Stimulated activated CD4-positive, alpha-beta T cell treated with anti-CD3 and anti-CD28 coated beads, Interleukin-12 subunit alpha, Interleukin-12 subunit beta, amount 100 ng/mL, for 48 hours (primary cell): ENCODE data around the gene RNF144A.
"Not testable (repeated sequence)": the region's sequence is repeated elsewhere in the genome, so short reads cannot be mapped to it uniquely, and the experiment has no call there.

Experiments
- DNase-seq, 3 donors: peaks; one replicate each; pipeline ENCODE4 v3.0.0-alpha.2; 2020; ENCODE audit warnings: low read depth in 2 of 3, low spot score in 1 of 3

Gene RNF144A, protein sequence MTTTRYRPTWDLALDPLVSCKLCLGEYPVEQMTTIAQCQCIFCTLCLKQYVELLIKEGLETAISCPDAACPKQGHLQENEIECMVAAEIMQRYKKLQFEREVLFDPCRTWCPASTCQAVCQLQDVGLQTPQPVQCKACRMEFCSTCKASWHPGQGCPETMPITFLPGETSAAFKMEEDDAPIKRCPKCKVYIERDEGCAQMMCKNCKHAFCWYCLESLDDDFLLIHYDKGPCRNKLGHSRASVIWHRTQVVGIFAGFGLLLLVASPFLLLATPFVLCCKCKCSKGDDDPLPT

DNA sequence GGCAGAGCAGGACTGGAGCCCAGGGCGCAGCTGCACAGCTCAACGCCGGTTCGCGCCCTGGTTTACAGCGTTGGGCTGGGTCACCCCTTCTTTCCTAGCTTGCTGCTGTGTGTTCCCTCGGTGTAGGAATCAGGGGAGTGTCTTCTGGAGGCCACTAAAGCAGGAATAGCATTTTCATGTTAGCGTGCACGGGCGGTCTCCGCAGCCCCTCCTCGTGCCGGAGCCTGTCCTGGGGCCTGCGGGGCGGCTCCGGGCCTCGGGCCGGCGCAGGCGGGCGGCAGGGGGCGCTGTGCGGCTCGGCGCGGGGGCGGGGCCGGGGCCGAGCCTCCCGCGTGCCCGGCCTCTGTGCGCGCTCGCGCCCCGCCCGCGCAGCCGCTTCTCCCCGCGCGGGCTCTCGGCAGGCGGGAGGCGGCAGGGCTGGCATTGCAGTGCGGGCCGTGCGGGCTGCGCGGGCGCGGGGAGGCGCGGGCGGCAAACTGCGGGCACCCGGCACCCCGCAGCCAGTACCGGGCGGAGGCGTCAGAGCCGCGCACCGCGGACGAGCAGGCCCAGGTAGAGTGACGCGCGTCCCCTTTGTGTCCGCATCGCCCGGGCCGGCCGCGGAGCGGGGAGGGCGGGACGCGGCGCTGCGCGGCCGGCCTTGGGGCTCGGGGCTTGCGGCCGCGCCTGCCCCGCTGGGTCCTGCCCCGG lies at the start of gene RNF144A:
RNF144A (plus strand) TSS at position 342 of the 690 bp plus-strand sequence. CDS start 79,515 bp downstream, outside the sequence.
- peak; percentile 40 to 72 (median 60) for DNase-seq

GRCh38 chr2:6872394-6872793 lies 44.8 kb upstream of the RNF144A start:
- no peak for DNase-seq

DNA sequence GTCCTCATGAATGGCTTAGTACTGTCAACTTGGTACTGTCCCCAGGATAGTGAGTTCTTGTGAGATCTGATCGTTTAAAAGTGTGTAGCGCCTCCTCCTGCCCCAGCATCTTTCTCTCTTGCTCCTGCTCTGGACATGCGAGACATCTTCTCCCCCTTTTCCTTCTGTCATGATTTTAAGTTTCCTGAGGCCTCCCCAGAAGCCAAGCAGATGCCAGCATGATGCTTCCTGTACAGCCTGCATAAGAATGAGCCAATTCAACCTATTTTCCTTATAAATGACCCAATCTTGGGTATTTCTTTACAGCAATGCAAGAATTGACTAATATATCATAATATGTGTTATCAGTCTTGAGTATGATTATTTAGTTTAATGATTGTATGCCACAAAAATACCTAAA lies 43.2 kb upstream of the RNF144A start:
- no peak for DNase-seq

GRCh38 chr2:6876309-6876708 lies 40.9 kb upstream of the RNF144A start:
- no peak for DNase-seq

GRCh38 chr2:6877402-6878304 lies 39.6 kb upstream of the RNF144A start, which contains the start of gene RSAD2:
Gene RSAD2 (plus strand): TSS chr2:6877777. CDS start chr2:6877801, 24 bp downstream.
- peak in 1 of 3 donors; percentile 38 for DNase-seq

DNA sequence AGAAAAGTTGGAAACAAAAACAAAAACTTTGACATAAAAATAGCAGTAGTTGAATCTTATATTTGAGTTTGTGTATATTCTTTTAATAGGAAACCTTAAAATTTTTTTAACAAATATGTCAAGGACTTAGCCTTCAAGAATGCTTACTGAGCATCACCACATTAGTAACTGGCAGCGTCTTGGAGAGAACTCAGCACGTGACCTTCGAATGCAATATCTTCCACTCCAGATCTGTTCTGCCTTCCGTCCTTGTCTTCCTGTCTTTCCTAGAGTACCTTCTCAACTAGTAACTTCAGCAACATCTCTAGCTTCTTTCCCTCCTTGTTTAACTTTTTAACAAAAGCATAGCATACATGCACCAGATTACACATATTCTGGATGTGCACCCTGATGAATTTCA lies 38.7 kb upstream of the RNF144A start:
- DNase-seq = no peak

DNA sequence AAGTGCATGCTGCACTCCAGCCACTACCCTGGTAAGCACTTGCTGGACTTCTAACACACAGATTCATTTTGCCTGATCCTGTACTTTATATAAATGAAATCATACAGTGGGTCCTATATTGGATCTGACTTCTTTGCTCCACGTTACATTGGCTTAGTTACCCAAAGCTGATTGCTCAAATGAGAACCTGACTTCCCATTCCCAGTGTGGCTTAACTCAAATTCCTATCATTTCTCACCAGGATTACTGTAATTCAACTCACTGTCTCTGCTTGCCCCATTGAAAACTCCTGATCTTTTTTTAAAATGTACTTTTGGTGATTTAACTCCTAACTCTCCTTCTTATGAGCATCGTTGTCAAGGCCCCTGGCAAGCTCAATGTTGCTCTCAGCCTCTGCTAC lies 38.2 kb upstream of the RNF144A start:
- DNase-seq = no peak

DNA sequence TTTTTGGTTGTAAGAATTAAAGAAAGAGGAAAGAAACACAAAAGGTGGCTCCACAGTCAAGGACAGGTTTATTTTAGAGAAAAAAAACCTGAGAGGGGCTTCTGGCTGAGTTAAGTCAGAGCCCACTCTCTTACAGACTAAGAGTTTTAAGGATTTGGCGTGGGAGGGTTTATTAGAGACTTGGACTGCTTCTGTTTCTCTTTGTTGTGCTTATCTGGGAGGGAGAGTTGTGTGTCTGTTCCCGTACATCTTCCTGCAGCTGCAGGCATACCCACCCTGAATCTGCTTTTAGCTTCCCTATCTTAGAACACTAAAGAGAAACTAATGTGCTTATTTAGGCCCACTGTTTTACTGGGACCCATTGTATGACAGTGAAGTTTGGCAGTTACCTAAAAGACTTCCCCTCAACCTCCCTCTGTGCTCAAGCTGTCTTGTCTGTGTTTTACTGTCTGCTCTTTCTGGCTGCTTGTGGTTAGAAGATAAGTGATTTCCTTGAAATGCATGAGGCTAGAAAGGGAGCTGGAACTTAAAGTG lies 36.9 kb upstream of the RNF144A start:
- DNase-seq = no peak

- no peak for DNase-seq
Observed at GRCh38 chr2:6881046-6881445, 36.2 kb upstream of the RNF144A start.

GRCh38 chr2:6881516-6881915 lies 35.7 kb upstream of the RNF144A start:
- DNase-seq = no peak

DNA sequence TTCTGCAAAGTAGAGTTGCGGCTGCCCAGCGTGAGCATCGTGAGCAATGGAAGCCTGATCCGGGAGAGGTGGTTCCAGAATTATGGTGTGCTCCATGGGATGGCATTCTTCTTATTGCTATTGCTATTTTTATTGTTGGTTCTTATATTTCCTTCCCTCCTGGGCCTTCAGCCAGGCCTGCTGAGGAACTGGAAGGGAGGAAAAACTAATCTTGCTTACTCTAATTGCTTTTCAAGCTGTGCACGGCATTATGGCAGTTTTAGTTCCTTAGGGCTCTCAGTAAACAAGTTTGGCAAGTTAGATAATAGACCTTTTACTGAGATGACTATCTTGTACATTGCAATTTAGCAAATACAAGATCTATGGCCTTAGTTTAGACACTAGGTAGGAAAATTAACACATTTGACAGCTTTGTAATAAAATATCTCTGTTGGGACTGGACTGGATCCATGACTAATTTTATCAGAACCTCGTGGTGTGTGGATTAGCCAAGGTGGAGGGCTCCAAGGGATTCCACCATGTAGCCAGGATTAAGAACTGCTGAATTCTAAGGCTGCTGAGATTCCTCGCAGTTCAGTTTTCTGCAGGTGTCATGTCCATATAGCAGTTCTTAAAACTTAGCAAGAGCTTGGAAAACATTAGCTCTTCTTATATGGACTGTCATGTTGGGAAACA lies 33.6 kb upstream of the RNF144A start:
- DNase-seq = no peak

- no peak for DNase-seq
Observed at GRCh38 chr2:6885551-6885950, 31.7 kb upstream of the RNF144A start.

DNA sequence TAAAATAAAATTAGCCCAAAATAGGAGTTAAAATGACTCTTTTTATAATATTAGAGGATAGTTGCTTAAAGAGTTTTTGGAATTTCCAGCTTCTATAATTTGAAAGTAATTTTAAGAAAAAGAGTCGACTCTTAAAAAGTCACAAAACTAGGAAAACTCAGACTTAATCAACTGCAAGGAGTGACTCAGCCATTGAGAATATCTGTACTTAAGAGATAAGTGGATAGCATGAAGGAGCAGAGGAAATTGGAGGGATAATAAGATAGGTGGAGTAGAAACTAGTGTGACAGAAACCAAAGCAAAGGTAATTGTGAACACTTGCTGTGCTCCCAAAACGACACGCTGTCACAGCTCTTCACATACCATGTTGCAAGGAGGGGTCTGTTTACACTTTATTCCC lies 31.2 kb upstream of the RNF144A start:
- no peak for DNase-seq

DNA sequence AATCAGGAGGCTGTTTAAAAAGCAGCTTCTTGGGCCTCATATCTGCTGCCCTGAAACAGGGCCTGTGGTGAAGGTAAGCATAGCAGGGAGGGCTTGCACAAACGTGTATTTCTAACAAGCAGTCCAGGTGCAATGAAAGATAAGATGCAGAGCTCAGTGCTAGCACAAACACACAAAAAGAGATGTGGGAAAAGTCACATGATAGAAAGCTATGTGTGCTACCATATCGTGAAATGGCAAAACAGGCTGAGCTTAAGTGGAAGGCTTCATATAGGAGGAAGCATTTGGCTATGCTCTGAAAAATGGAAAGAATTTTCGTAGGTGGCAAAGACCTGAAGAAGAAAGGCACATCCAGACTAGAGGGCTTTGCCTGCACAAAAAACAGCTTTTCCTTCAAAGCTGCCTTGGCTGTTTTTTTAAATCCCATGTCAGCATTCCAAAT lies 29.4 kb upstream of the RNF144A start:
- DNase-seq = no peak

GRCh38 chr2:6888724-6889123 lies 28.5 kb upstream of the RNF144A start:
- no peak for DNase-seq

DNA sequence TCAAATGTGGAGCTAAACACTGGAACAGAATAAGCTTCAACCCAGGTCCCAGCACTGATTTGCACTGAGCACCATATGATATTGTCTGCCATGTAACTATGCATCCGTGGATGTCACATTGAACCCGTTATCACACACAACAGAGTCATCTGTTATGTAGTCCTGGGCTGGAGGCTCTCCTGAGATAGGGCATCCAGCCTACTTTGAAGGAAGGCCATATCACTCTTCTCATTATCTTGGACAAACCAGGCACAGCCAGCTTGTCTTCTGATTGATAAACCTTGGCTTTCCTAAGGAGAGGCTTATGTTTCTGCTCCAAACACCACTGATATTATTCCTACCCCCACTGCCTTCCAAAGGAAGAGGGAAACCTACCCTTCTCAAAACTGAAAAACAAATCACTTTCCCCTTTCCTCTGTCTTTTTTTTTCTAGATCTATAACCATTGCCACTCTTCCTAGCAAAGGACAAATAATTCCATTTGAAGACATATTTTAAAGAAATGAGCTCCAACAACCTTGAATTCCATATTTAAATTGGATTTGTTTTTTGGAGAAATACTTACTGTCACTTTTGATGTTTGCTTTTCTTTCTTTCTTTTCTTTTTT lies 23.2 kb upstream of the RNF144A start:
- no peak for DNase-seq

DNA sequence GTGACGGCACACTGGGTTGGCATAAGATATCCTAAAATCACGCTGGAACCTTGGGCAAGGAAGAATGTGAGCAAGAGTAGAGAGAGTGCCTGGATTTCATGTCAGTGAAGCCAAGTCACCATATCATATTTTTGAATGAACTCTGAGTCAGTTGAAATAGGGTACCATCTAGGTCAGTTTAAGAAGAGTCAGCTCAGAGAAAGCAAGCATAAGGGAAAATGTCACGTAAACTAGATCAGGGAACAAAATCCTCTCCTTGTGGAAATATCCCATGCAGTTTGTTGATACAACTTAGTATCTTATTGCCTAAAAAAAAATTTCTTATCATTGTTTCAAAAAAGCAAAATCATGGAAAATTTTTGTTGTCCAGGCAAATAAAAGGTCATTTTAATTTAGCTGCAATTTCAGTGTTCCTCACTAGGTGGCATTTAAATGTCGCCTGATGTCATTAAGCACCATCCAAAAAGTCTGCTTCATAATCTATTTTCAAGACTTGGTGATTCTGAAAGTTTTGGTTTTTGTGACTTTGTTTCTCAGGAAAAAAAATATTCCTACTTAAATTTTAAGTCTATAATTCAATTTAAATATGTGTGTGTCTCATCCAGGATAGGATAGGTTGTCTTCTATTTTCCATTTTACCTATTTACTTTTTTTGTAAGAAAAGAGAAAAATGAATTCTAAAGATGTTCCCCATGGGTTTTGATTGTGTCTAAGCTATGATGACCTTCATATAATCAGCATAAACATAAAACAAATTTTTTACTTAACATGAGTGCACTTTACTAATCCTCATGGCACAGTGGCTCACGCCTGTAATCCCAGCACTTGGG lies 20.1 kb upstream of the RNF144A start:
- DNase-seq = no peak

DNA sequence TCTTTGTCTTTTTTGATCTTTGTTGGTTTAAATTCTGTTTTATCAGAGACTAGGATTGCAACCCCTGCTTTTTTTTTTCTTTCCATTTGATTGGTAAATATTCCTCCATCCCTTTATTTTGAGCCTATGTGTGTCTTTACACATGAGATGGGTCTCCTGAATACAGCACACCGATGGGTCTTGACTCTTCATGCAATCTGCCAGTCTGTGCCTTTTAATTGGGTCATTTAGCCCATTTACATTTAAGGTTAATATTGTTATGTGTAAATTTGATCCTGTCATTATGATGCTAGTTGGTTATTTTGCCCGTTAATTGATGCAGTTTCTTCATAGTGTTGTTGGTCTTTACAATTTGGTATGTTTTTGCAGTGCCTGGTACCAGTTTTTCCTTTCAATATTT lies 14.6 kb upstream of the RNF144A start:
- not testable (repeated sequence) for DNase-seq

DNA sequence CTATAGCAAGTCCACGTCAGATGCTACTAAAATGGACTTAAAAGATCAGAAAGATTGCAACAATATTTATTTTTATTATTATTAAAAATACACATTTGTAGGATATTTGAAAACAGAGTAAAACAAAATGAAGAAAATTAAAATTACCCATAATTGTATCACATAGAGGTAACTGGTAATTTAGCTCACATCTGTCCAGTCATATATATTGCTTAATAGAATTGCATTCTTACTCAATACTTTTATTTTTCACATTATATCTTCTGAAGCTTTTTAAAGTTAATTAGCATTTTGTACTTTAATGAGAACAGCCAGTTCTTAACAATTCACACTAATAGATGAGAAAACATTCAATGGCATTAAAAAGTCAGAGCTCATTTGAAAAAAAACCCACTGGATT lies 11.5 kb upstream of the RNF144A start:
- no peak for DNase-seq
